ENCODE data around the gene BOD1L1.

BOD1L1 gene

DNA sequence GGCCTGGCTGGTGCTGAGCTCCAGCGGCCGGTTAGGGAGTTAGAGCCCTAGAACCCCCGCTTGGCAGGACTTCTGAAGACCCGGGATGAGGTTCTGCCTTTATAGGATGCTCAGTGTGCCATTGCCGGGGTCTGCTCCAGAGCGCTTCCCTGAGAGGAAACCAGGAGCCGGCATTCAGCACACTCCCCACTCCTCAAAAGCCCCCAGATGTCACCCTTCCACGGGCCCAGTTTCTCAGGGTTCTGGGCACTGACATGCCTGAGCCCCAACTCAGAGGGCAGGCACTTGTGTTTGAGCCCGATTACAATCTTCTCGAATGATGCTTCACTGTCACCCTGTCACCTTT, 89.7 kb downstream of the BOD1L1 start:
- no peak for DNase-seq

DNA sequence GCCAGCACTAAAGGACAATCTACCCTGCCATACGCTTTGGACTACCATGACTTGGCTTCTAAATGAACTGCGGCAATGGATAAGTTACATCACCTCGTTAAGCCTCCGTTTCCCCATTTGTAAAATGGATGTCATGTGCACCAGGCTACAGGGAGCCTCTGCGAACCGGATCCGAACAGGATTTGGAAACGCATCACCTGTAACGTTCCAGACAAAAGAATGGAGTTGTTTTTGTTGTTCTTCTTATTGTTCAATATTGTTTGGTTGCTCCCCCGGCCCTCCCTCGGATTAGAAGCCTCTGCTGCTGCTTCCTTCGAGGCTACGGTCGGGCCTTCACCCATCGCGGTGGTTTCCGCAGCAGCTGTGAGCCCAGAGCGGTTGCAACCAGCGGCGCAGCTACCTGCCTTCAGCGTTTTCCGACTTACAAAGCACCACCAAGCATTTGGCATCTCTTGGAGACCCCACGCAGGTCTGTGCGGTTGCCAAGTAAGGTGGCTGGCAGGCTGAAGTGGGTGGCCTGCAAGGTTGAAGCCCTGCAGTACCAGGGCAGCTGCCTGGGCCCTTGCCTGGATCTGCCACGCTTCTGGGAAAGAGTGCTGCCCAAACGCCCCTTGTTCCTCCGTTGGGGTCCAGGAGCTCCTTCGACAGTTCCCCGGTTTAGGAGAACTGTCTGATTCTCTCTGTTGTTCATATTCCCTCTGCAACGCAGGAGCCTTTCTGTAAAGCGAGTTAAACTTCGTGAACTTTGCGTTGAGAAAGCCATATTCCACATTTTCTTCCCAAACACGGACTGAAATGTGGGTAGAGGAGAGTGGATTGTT, 90.3 kb downstream of the BOD1L1 start:
- no peak for DNase-seq

- no peak for DNase-seq
Observed at GRCh38 chr4:13536607-13537006, 90.9 kb downstream of the BOD1L1 start.

DNA sequence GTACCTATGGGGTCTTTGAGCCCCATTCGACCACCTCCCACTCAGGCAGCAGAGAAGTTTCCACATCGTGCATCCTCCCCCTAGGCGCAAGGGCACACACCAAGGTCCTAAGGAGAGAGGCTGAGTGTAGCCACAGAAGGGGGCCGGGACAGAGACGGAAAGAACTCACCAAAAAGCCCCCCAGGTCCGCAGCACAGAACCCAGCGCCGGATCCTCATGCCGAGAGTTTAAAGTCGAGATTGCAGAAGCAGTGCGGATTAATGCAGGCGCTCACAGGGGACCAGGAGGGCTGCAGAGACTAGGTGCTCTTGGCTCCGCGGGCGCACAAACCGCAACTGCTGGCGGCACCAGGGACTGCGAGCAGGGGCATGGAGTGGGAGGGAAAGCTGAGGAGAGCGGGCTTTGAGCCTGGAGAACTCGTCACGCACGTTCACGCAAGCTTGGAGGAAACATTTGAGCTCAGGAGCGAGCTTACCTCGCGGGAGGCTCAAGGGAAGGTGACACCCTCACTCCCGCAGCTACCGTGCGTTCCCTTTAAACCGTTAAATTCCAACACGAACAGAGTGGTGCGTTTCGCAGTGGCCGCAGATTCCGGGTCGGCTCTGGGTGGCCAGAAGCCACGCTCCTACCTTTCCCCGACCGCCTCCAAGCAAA, 91.7 kb downstream of the BOD1L1 start:
- no peak for DNase-seq

DNA sequence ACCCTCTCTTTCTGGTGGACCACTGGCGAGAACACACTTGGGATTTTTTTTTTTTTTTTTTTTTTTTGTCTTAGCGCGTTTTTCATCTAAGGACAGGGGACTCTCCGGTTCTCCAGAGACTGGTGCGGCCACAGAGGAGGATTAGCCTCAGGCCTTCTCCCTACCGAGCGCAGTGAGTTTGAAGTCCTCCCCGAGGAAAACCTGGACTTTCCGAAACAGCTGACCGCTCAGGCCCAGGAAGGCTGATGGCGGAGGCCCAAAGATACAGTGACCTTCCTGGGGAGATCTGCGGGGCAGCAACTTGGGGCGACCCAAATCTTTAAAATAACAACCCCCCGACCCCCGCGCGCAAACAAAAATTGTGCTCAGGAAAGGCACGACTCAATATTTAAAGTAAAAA, 92.4 kb downstream of the BOD1L1 start:
- DNase-seq: no peak

DNA sequence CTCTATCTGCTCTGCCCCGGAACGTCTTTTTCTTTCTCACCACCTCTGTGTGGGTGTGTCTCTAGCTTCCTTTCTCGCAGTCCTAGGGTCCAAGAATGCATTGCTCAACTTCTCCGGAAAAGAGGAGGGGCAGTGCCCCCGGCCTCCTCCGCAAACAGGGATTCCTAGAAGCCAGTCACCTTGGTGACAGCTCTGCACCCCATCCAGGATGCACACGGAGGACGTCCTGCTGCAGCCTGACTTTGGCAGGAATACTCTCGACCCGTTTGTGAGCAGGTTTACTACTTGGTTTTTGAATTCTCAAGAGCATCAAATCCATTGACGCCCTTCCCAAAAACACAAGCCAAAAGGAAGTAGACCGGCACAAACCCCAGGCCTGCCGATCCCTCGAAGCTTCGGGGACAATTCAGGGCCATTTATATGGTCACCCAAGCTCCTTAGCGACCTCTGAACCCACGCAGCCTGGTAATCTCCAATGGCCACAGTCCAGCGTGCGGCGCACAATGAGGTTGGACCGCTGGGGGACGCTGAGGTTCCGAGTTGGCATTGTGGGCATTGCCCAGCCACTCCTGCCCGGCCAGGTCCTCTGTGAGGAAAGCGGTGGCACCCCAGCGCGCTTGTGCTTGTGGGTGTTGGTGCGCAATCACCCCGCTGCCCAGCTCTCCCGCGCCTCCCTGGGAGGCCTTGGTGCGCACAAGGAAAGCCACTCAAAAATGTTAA, 93.0 kb downstream of the BOD1L1 start:
- DNase-seq: no peak

GRCh38 chr4:13533670-13534343, 93.7 kb downstream of the BOD1L1 start:
- no peak for DNase-seq

DNA sequence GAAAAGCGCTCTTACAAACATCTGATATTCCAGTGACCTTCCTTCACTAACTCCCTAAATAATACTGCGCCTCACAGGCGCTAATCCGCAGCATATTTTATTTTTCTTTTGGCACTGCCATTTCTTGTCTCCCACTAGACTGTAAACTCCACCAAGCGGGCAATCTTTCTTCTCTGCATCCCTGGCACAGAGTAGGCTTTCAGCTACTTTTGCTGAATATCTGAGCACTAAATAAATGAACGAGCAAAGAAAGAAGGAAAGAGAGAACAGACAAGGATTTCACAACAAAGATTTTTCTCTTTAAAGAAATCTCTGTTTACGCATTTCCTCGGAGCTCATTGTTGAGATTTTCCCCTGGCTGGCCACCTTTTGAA, 95.9 kb downstream of the BOD1L1 start:
- no peak for DNase-seq

DNA sequence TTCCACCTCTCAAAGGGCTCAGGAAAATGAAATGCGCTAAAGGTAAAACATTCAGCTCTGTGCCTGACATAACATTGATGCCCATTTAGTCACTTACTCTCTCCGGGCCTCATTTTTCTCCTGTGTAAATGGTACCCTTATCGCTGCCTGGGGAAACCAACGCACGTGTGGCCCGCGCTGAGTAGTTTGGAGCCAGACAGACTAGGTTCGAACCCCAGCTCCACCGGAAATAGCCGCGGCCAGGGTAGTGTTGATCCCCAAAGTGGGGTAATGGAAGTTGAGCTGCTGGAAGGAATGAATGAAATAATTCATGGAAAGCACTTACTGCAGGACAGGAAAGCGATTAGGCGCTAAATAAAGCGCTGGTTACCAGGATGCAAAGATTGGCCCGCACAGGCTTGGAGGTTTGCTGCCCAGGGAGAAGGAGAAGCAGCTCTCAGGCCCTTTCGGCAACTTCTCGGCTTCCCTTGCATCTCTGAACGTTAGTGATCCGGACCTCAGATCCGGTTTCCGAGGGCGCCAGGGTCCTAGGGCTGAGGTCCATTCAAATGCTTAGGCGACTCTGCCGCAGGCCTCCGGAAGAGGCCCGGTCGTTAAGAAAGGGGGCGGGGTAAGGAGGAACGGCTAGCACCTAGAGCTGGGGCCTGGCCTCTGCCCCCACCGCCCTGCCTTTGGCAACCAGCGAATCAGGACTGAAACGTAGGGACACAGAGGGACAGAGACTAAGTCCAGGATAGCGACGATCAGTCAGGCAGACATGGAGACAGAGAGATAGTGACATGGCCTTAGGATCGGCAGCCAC, 96.5 kb downstream of the BOD1L1 start:
- no peak for DNase-seq

DNA sequence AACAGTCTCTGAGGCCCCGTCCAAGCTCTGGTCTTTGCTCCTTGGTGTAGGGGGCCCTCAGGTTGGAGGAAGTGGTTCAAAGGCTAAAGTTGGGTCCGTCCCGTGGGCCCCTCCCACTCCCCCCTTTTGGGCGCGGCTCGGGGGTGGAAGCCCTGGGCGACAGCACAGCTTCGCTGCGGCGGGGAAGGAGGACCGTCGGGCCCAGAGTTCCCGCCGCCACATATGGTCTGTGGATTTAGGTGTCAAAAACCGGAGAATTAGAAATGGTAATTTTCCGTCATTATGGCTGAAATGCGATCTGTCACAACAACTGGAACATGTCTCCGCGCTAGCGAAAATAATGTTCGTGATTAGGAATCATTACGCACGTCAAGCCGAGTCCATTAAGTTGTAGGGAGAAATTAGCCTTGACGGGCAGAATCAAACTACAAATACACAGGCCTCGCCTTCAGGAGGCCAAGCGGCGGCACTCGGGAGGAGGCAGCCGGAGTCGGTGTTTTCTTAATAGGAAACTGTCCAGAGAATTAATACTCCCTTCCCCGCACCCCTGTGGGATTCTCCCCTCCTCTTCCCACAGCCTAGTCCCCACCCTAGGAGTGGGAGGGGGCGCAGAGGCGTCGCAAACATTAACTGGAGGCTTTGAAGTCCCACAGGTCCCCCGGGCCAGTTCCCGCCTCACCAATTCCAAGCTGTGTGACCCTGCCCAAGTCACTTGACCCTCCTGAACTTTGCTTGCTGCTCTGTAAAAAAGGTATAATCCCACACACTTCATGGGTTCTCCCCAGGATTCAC, 98.2 kb downstream of the BOD1L1 start:
- no peak for DNase-seq

GRCh38 chr4:13528821-13529127, 98.8 kb downstream of the BOD1L1 start:
- DNase-seq: no peak

- DNase-seq: no peak
Observed at GRCh38 chr4:13527981-13528820, 99.3 kb downstream of the BOD1L1 start.

DNA sequence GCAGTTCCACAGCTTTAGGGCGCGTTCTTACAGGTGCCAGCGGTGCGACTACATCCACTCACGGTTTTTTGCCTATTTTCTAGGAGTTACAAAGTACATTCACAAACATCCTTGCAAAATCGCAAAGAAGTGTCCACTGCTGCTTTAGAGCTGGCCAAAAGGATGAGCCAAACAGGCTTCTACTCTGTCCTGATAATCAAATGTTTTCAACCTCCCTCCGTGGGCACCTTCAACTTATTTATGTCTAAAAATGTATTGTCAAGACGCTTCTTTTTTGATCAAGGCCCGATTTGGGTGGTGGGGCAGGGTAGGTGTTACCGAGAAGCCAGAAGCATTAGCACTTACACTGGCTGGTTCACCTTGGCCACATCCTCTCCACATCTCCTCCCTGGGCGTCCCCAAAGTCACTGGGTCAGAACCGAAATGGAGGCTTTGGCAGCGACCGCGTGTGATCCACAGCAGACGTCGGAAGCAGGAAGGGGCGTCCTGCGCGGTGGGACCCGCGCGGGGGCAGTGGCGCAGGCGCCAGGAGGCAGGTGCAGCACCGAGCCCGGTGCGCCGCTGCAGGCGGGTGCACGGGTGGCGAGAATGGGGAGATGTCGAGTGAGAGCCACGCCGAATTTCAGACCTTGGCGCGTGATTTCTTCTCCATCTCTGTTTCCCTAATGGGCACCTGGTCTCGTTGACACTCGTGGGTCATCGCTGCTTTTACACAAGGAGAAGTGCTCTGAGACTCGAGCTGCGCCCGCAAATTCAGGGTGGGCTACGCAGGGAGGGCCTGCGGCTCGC, 100.1 kb downstream of the BOD1L1 start:
- no peak for DNase-seq

GRCh38 chr4:13526658-13527057, 100.9 kb downstream of the BOD1L1 start:
- DNase-seq: no peak

GRCh38 chr4:13525606-13526281, 101.8 kb downstream of the BOD1L1 start:
- no peak for DNase-seq

GRCh38 chr4:13524504-13525243, 102.9 kb downstream of the BOD1L1 start:
- no peak for DNase-seq

DNA sequence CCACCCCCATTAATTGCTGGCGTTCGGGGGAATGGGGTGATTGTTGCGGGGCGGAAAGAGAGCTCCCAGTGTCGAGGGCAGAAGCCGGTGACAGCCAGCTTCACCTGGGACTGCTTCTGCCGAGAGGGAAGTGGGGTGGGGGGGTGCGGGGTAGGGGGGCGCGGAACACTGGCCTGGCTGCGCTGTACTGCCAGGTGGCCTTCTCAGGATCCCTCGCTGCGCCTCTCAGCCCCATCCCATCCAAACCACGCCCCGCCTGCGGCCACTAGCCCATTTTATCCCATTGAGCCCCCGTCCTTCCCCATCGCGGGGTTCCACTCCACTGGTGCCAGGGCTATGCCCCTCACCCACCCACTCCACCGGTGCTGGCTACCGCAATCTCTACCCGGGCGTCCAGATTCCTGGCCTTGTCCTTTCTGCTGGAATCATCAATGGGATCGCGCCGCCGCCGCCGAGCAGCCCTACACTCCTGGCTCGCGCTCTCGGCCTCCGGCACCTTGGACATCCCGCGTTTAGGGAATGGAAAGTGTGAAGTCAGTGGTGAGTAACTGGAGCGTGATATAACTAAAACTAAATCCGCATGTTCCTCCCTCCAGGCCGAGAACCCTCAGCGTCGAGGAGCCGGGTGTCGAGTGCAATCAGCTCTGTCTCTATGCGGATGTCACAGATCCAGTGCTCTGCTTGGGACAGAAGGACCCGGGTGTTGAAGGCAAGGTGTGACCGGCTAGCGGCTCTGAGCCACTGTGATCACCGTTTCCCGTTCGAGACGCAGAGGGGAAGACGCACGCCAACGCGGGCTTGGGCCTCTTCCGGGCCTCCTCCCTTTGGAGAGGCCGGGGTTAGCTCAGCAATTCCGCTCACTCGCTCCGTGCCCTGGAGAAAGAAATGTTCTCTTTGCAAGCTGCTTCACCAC, 103.7 kb downstream of the BOD1L1 start:
- DNase-seq: no peak

DNA sequence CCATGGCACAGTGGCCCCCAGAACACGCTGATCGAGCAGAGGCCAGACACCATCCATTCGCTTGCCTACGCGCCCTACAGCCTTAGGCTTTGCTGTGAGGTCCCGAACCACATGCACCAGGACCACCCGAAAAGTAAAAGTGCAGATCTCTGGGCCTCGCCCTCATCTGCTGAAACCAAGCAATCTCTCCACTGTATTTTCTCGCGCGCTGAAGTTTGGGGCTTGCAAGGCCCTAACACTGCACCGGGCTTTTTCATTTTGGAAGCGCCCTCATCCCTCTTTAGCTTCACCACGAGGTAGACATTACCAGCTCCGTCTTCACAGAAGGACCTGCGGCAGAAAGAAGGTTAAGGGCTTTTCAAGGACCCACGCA, 104.4 kb downstream of the BOD1L1 start:
- no peak for DNase-seq
